IPS DF 19.7 (cell line): Measurements from ENCODE around the gene TMEM130.

Experiments used
- DNase-seq: peaks from one replicate; pipeline ENCODE4 v3.0.0-alpha.2; 2013; ENCODE audit warnings: low read depth, low spot score

TMEM130 gene

GRCh38 chr7:98869597-98870120 is at the start of gene TMEM130:
TMEM130 (minus strand) TSS chr7:98870014; CDS start chr7:98869861, 153 bp downstream.
- no peak for DNase-seq

GRCh38 chr7:98917331-98917730 is 47.5 kb upstream of the TMEM130 start:
- DNase-seq, result no peak

- DNase-seq, result no peak
Observed at GRCh38 chr7:98913612-98914011, 43.8 kb upstream of the TMEM130 start.

GRCh38 chr7:98913026-98913425 is 43.2 kb upstream of the TMEM130 start:
- DNase-seq, result no peak

GRCh38 chr7:98911916-98912315 is 42.1 kb upstream of the TMEM130 start:
- DNase-seq, result no peak

- no peak for DNase-seq
Observed at GRCh38 chr7:98910427-98910826, 40.6 kb upstream of the TMEM130 start.

GRCh38 chr7:98909487-98909886 is 39.7 kb upstream of the TMEM130 start:
- no peak for DNase-seq

- DNase-seq, result no peak
Observed at GRCh38 chr7:98908585-98908984, 38.8 kb upstream of the TMEM130 start.

- peak; percentile 23 for DNase-seq
Observed at GRCh38 chr7:98907570-98907969, 37.8 kb upstream of the TMEM130 start.

GRCh38 chr7:98903246-98903645 is 33.4 kb upstream of the TMEM130 start:
- DNase-seq, result no peak

GRCh38 chr7:98902523-98902922 is 32.7 kb upstream of the TMEM130 start:
- DNase-seq, result no peak

- DNase-seq, result no peak
Observed at GRCh38 chr7:98900815-98901214, 31.0 kb upstream of the TMEM130 start.

- no peak for DNase-seq
Observed at GRCh38 chr7:98899816-98900215, 30.0 kb upstream of the TMEM130 start.

- DNase-seq, result no peak
Observed at GRCh38 chr7:98892609-98893008, 22.8 kb upstream of the TMEM130 start.

GRCh38 chr7:98887038-98887437 is 17.2 kb upstream of the TMEM130 start:
- DNase-seq, result no peak

GRCh38 chr7:98884416-98884815 is 14.6 kb upstream of the TMEM130 start:
- DNase-seq, result no peak

- DNase-seq, result no peak
Observed at GRCh38 chr7:98881561-98882315, 11.9 kb upstream of the TMEM130 start.

GRCh38 chr7:98880485-98880884 is 10.7 kb upstream of the TMEM130 start:
- no peak for DNase-seq

- DNase-seq, result no peak
Observed at GRCh38 chr7:98879979-98880315, 10.1 kb upstream of the TMEM130 start.

- no peak for DNase-seq
Observed at GRCh38 chr7:98879198-98879978, 9.6 kb upstream of the TMEM130 start.

- DNase-seq, result no peak
Observed at GRCh38 chr7:98878365-98879197, 8.8 kb upstream of the TMEM130 start, which contains the start of gene TRRAP. TRRAP (plus strand) TSS chr7:98878532; CDS start chr7:98881151, 2,619 bp downstream.
